Upper lobe of left lung (tissue), 4 donors: ENCODE results near the gene ILKAP.

Experiments used
- EP300 ChIP-seq, 4 donors: sonication (generic); formaldehyde crosslinking; IDR thresholded peaks; one replicate each; pipeline ENCODE4 v1.5.1; 2017; ENCODE audit warnings: antibody characterized with exemption in 4 of 4, control low read depth in 2 of 4
- POLR2A ChIP-seq, 4 donors: fragments of 450-650 bp; IDR thresholded peaks; one replicate each; pipeline ENCODE4 v1.5.1; 2016 to 2017; ENCODE audit warnings: antibody characterized with exemption in 4 of 4, mild to moderate bottlenecking in 2 of 4
- POLR2AphosphoS5 ChIP-seq, 2 donors: sonication (generic); formaldehyde crosslinking; IDR thresholded peaks; one replicate each; pipeline ENCODE4 v1.5.1; 2017; ENCODE audit warnings: antibody characterized with exemption in 2 of 2

GRCh38 chr2:238235331-238235732 is 31.8 kb upstream of the ILKAP start:
- no peak for TF ChIP-seq POLR2AphosphoS5 (IDR thresholded peaks at IDR 0.05)
- no peak for TF ChIP-seq POLR2A (IDR thresholded peaks at IDR 0.05)
- no peak for TF ChIP-seq EP300 (IDR thresholded peaks at IDR 0.05)
